Thoracic aorta (tissue), 2 donors: ENCODE measurements around the gene DOK3. TPM values are rescaled to one million over a fixed set of nuclear protein-coding genes. Genes with fewer than 3 reads are reported as not detected.

Experiments used
- ATAC-seq: fragments of 150-250 bp; one replicate; pipeline ENCODE4 v1.8.0; 2017; ENCODE audit warnings: low read depth; ENCODE audit not compliant: insufficient number of reproducible peaks, low FRiP score
- DNase-seq: peaks from one replicate; pipeline ENCODE4 v3.0.0-alpha.2; 2020; ENCODE audit warnings: low spot score
- H3K27ac ChIP-seq, 2 donors: fragments of 200-600 bp; sonication (generic); 1 replicate in 1 of 2; 2 replicates in 1 of 2; pipeline ENCODE4 v1.5.1; 2016; ENCODE audit warnings: mild to moderate bottlenecking in 2 of 2, moderate library complexity in 2 of 2
- H3K27me3 ChIP-seq: fragments of 200-600 bp; sonication (generic); replicated peaks from 2 replicates; pipeline ENCODE4 v1.6.0; 2016; ENCODE audit warnings: mild to moderate bottlenecking; ENCODE audit not compliant: insufficient read depth
- H3K36me3 ChIP-seq: fragments of 200-600 bp; sonication (generic); one replicate; pipeline ENCODE4 v1.5.1; 2016
- H3K4me1 ChIP-seq, 2 donors: fragments of 200-600 bp; sonication (generic); 1 replicate in 1 of 2; 2 replicates in 1 of 2; pipeline versions ENCODE4 v1.5.1 to v1.6.0; 2016; ENCODE audit warnings: low read depth in 2 of 2, mild to moderate bottlenecking in 1 of 2; ENCODE audit not compliant: control insufficient read depth in 1 of 2
- H3K4me3 ChIP-seq: fragments of 200-600 bp; sonication (generic); 2 replicates; pipeline ENCODE4 v1.5.1; 2016; ENCODE audit warnings: mild to moderate bottlenecking
- H3K9me3 ChIP-seq: fragments of 200-600 bp; sonication (generic); 2 replicates; pipeline ENCODE4 v1.5.1; 2016
- total RNA-seq, 2 donors: library from RNA; depleted of rRNA; stranded (reverse); fragments of >200 nt; gene quantifications; one replicate each; pipeline versions ENCODE4 v1.1.0 to v1.2.3, GENCODE V29; 2016
- TF ChIP-seq, protein P1 (sequence below): fragments of 200-600 bp; sonication (generic); IDR thresholded peaks from one replicate; pipeline ENCODE4 v1.5.1; 2019; ENCODE audit warnings: antibody characterized with exemption

DOK3 gene
- total RNA-seq, 2 donors from 2014 or later = 20.5 to 35.6 TPM

DNA sequence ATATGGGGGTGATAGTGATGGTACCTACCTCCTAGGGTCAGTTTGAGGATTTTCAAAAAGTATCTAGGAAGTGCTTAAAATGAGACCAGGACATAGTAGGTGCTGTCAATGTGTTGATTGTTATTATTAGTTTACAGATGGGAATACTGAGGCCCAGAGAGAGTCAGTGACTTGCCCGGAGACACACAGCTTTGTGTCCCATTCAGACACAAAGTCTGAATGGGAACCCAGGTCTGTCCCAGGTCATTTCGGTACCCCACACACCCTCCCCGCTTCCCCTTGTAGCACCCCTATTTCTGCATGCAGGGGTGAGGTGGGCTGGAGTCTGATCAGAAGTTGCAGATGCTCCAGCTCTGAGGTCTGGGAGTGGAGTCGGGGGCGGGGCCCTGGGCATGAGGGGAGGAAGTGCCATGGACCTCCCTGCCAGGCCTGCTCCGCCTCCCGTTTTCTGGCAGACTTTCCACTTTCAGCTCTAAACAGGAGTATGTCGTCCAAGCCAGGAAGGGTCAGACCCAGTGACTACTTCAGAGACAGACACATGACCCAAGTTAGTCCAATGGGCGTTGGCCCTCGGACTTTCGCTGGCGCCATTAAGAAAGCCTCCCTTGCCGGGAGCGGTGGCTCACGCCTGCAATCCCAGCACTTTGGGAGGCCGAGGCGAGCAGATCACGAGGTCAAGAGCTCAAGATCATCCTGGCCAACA, 32.9 kb downstream of the DOK3 start:
- Histone ChIP-seq H3K36me3 (no peaks in the 10 kb centered on the region), H3K27ac (peak overlapping the region; percentile 72 to 81), H3K9me3 (no peaks in the 10 kb centered on the region), H3K27me3 (no peaks in the 10 kb centered on the region), H3K4me3 (no peak overlapping the region), H3K4me1 (peaks cover 33 to 77% of the 10 kb centered on the region in 2 donors)
- TF ChIP-seq, protein P1, sequence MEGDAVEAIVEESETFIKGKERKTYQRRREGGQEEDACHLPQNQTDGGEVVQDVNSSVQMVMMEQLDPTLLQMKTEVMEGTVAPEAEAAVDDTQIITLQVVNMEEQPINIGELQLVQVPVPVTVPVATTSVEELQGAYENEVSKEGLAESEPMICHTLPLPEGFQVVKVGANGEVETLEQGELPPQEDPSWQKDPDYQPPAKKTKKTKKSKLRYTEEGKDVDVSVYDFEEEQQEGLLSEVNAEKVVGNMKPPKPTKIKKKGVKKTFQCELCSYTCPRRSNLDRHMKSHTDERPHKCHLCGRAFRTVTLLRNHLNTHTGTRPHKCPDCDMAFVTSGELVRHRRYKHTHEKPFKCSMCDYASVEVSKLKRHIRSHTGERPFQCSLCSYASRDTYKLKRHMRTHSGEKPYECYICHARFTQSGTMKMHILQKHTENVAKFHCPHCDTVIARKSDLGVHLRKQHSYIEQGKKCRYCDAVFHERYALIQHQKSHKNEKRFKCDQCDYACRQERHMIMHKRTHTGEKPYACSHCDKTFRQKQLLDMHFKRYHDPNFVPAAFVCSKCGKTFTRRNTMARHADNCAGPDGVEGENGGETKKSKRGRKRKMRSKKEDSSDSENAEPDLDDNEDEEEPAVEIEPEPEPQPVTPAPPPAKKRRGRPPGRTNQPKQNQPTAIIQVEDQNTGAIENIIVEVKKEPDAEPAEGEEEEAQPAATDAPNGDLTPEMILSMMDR = no peak
- DNase-seq = peak; percentile 70
- peak; percentile 47 for ATAC-seq

DNA sequence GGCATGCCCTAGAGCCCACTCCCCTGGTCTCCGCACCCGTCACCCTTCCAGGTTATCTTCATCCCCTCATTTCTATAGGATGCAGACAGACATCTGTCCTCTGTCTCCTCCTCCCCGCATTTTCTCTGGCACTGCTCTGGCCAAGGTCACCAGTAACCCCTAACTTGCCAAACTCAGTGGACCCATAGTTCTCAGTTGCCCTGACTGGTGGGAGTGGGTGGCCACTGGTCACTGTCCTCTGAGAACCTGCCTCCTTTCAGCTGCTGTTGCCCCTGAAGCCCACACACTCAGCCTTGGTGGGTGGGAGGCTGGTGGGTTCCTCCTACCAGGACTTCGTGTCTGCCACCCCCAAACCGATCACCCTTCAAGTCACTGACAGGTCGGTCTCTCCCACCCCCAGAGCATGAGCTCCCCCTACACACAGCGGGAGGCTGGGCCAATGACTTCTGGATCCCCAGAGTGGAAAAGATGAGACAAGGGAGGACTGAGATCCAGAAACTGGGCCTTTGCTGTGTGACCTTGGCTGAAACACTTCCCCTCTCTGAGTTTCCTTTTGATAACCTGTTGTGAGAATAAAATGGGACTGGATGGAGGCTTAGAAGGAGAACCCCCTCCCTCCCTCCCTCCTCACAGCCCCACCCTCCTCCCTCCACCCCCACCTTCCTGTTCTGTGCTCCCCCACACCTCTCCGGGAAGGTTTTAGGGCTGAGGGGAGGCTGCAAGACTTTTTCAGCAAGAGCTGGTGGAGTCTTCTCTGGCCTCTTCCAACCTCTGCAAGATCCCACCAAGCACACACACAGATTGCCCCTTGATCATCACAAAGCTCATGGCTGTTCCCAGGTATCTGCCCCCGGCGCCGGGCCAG, 33.8 kb downstream of the DOK3 start:
- peak overlapping the region; percentile 20 to 72 for H3K27ac ChIP-seq
- no peaks in the 10 kb centered on the region for H3K36me3 ChIP-seq
- no peaks in the 10 kb centered on the region for H3K9me3 ChIP-seq
- peaks cover 38 to 78% of the 10 kb centered on the region in 2 donors for H3K4me1 ChIP-seq
- no peak overlapping the region for H3K4me3 ChIP-seq
- DNase-seq (no peak), ATAC-seq (no peak)
- no peaks in the 10 kb centered on the region for H3K27me3 ChIP-seq
- TF ChIP-seq, protein P1 = no peak

DNA sequence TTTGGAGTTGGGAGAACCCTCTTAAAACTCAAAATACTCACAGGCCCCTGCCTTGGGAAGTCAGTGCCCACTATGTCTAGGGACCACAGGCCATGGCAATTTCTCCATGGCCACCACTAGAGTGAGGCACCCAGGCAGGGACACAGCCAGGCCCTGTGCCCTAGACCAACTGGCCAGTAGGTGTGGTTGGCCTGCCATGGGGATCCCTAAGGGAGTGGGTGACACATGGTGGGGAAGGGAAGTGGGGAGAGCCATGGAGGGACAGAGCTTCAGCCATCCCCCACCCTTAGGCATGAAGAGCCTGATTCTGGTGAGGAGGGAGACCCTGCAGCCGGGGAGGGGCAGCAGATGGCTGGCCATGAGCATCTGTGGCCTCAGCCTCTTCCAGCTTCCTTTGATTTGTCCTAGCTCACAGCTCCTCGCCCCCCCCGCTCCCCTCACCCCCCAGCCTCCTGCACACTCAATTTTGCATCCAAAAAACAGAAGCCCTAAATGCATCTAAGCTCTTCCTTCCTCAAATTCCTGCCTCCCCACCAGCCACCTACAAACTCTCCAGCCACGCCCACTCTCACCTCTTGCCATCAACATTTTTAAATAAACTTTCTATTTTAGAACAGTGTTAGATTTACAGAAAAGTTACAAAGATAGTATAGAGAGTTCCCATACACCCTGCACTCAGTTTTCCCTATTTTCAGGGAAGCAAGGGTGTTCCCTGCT, 34.6 kb downstream of the DOK3 start:
- Histone ChIP-seq H3K4me1 (peaks cover 34 to 79% of the 10 kb centered on the region in 2 donors), H3K36me3 (no peaks in the 10 kb centered on the region), H3K27ac (peak overlapping the region; percentile 65 to 77), H3K27me3 (no peaks in the 10 kb centered on the region), H3K4me3 (no peak overlapping the region), H3K9me3 (no peaks in the 10 kb centered on the region)
- TF ChIP-seq, protein P1 = no peak
- ATAC-seq (no peak), DNase-seq (no peak)

DNA sequence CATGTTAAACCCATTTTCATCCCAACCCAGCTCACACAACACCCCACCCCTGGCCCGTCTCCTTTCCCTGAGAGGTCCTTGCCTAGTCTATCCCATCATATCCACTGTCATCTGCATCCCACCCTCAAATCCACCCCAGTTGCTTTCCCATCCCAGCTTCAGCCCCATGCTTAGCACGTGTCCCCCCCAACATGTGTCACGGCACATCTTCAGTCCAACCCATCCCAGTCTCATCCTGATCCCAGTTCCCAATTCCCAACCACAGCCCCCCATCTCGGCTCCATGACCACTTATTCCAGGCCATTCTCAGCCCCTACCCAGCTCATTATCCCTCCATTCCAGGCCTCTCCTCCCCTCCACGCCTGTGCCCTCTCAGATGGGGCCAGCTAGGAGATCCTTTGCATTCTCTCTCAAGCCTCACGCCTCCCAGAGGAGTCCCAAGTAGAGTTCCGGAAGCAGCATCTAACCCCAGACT, 35.6 kb downstream of the DOK3 start:
- Histone ChIP-seq H3K4me1 (peaks cover 28 to 79% of the 10 kb centered on the region in 2 donors), H3K27me3 (no peaks in the 10 kb centered on the region), H3K9me3 (no peaks in the 10 kb centered on the region), H3K36me3 (no peaks in the 10 kb centered on the region), H3K4me3 (peak overlapping the region; percentile 87), H3K27ac (peak overlapping the region; percentile 65 to 77)
- no peak for ATAC-seq
- TF ChIP-seq, protein P1 = no peak
- no peak for DNase-seq
